ENCODE data around the gene CD8A.

The CD8A gene

DNA sequence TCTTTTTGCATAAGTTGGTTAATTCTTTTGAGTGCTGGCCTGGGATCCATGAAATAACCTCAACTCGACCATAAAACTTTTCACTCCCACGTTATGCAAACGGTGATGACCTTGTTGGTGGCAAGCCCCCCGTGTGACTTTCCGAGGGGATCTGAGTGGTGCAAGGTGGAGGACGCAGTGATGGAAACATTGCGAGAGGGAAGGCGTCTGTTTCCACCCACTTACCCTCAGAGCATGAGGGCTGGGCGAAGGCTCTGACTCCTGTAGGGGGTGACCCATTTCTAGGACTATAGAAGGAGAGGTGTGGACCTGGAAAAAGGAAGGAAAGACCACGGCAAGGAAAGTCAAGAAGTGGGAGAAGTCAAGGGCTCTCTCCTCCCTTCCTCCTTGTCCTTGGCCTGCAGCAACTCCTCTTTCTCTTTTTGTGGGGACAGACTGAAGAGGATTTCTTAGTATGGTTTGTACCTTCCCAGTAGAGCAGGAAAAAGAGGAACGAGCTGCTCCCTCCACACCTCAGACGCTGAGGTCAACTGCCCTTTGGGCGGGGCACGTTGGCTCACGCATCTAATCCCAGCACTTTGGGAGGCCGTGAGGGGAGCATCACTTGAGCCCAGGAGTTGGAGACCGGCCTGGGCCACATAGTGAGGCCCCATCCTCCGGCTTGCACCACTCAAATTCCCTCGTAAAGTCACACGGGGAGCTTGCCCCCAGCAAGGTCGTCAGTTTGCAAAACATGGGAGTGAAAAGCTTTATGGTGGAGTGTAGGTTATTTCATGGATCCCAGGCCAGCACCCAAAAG is 15.5 kb upstream of the CD8A start:
- TF ChIP-seq, protein P1, sequence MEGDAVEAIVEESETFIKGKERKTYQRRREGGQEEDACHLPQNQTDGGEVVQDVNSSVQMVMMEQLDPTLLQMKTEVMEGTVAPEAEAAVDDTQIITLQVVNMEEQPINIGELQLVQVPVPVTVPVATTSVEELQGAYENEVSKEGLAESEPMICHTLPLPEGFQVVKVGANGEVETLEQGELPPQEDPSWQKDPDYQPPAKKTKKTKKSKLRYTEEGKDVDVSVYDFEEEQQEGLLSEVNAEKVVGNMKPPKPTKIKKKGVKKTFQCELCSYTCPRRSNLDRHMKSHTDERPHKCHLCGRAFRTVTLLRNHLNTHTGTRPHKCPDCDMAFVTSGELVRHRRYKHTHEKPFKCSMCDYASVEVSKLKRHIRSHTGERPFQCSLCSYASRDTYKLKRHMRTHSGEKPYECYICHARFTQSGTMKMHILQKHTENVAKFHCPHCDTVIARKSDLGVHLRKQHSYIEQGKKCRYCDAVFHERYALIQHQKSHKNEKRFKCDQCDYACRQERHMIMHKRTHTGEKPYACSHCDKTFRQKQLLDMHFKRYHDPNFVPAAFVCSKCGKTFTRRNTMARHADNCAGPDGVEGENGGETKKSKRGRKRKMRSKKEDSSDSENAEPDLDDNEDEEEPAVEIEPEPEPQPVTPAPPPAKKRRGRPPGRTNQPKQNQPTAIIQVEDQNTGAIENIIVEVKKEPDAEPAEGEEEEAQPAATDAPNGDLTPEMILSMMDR (IDR thresholded peaks at IDR 0.05; ENCODE audit: low read depth, low read length) = no peak
- DNase-seq (ENCODE audit: extremely low read depth, low read depth) = no peak

DNA sequence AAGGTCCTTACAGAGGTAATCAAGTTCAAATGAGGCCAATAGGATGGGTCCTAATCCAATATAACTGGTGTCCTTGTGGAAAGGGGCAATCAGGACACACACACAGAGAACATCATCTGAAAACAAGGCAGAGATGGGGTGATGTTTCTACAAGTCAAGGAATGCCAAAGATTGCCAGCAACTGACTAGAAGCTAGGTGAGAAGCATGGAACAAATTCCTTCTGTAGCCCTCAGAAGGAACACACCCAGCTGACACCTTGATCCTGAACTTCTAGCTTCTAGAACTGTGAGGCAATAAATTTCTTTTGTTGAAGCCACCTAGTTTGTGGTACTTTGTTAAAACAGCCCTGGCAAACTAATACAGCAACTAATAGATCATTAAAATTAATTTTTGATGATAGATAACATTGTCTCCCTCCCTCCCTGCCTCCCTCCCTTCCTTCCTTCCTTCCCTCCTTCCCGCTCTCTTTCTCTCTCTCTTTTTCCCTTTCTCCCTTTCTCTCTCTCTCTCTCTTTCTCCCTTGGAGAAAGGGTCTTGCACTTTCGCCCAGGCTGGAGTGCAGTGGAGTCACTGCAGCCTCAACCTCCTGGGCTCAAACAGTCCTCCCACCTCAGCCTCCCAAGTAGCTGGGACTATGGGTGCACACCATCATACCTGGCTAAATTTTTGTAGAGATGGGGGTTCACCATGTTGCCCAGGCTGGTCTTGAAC is 10.3 kb upstream of the CD8A start:
- DNase-seq (ENCODE audit: extremely low read depth, low read depth) = no peak
- TF ChIP-seq, protein P1 (IDR thresholded peaks at IDR 0.05; ENCODE audit: low read depth, low read length) = no peak

DNA sequence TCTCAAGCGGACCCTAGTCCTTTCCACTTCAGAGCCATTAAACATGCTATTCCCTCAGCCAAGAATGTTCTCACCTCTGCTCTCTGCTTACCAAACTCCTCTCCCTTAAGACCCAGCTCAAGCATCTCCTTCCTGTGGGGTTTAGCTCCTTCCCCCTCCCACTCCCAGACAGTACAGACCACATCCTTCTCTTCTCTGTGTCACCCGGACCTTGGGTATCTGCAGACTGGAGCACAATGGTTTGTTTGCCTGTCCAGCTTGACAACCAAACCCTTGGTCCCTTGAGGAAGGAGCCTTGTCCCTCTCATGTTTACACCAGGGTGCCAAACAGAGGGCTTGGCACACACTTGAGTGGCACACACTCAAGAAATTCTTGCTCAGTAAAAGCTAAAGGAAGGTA is 4.1 kb upstream of the CD8A start:
- no peak for DNase-seq (ENCODE audit: extremely low read depth, low read depth)
- TF ChIP-seq, protein P1 (IDR thresholded peaks at IDR 0.05; ENCODE audit: low read depth, low read length) = no peak

DNA sequence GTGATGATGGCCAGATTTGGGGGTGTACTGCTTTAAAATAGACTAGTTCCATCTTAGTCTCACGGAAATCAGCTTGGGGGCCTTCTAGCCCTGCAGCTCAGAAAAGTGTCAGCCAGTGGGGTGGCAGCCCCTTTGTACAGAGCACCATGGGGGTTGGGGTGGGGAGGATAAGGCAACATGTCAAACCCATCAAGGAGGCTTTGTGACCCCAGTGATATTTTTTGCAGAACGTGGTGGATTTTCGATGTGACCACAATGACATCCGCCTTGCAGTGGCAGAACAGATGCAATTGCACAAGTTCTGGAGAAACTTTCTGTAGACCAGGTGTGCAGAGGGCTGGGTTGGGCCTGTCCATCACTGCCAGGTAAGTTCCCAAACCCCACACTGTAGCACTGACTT is 3.0 kb upstream of the CD8A start:
- TF ChIP-seq, protein P1 (IDR thresholded peaks at IDR 0.05; ENCODE audit: low read depth, low read length) = no peak
- no peak for DNase-seq (ENCODE audit: extremely low read depth, low read depth)

- TF ChIP-seq, protein P1 (IDR thresholded peaks at IDR 0.05; ENCODE audit: low read depth, low read length) = no peak
- no peak for DNase-seq (ENCODE audit: extremely low read depth, low read depth)
Observed at GRCh38 chr2:86791573-86791972, 860 bp upstream of the CD8A start.

- TF ChIP-seq, protein P1 (IDR thresholded peaks at IDR 0.05; ENCODE audit: low read depth, low read length) = no peak
- DNase-seq (ENCODE audit: extremely low read depth, low read depth) = no peak
Observed at GRCh38 chr2:86790134-86790675, 508 bp downstream of the CD8A start.

- TF ChIP-seq, protein P1 (IDR thresholded peaks at IDR 0.05; ENCODE audit: low read depth, low read length) = no peak
- no peak for DNase-seq (ENCODE audit: extremely low read depth, low read depth)
Observed at GRCh38 chr2:86789687-86790133, 1.0 kb downstream of the CD8A start.

All from AG09319 (cell line).